ENCODE results near the gene AGXT.

GRCh38 chr2:240896394-240896793 lies 27.8 kb downstream of the AGXT start:
- TF ChIP-seq, protein P1, sequence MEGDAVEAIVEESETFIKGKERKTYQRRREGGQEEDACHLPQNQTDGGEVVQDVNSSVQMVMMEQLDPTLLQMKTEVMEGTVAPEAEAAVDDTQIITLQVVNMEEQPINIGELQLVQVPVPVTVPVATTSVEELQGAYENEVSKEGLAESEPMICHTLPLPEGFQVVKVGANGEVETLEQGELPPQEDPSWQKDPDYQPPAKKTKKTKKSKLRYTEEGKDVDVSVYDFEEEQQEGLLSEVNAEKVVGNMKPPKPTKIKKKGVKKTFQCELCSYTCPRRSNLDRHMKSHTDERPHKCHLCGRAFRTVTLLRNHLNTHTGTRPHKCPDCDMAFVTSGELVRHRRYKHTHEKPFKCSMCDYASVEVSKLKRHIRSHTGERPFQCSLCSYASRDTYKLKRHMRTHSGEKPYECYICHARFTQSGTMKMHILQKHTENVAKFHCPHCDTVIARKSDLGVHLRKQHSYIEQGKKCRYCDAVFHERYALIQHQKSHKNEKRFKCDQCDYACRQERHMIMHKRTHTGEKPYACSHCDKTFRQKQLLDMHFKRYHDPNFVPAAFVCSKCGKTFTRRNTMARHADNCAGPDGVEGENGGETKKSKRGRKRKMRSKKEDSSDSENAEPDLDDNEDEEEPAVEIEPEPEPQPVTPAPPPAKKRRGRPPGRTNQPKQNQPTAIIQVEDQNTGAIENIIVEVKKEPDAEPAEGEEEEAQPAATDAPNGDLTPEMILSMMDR (conservative IDR thresholded peaks at IDR 0.05; ENCODE audit: low read depth, low read length) = no peak
- no peak for TF ChIP-seq EZH2 (IDR thresholded peaks at IDR 0.05; ENCODE audit: borderline replicate concordance, low read depth, low read length, poor library complexity, severe bottlenecking)
